ENCODE data around the gene DXO.
"Not testable (repeated sequence)": the region's sequence is repeated elsewhere in the genome, so short reads cannot be mapped to it uniquely, and the experiment has no call there.

The DXO gene

GRCh38 chr6:31996385-31996784, 24.4 kb upstream of the DXO start:
- not testable (repeated sequence) for H3F3A ChIP-seq (ENCODE audit: insufficient read depth); H3K9ac ChIP-seq (ENCODE audit: low read length); H3K9me2 ChIP-seq (replicated peaks; ENCODE audit: insufficient read depth, low read length); H2AFZ ChIP-seq (ENCODE audit: low read depth, low read length, severe bottlenecking); H3K36me3 ChIP-seq (ENCODE audit: low read length); H3K4me3 ChIP-seq (ENCODE audit: insufficient read depth, low read length, poor library complexity, severe bottlenecking); H3K27ac ChIP-seq (ENCODE audit: low read depth, low read length); H3K27me3 ChIP-seq (ENCODE audit: low read length); H3K4me2 ChIP-seq (ENCODE audit: low read depth, low read length, poor library complexity, severe bottlenecking); H3K9me3 ChIP-seq (ENCODE audit: insufficient read depth, low read length); H4K20me1 ChIP-seq (ENCODE audit: low read depth, low read length); H3K79me2 ChIP-seq (ENCODE audit: insufficient read depth, low read length)

GRCh38 chr6:31994421-31994820, 22.5 kb upstream of the DXO start:
- not testable (repeated sequence) for H3F3A ChIP-seq (ENCODE audit: insufficient read depth); H2AFZ ChIP-seq (ENCODE audit: low read depth, low read length, severe bottlenecking); H3K27me3 ChIP-seq (ENCODE audit: low read length); H3K36me3 ChIP-seq (ENCODE audit: low read length); H4K20me1 ChIP-seq (ENCODE audit: low read depth, low read length); H3K9me2 ChIP-seq (replicated peaks; ENCODE audit: insufficient read depth, low read length); H3K9me3 ChIP-seq (ENCODE audit: insufficient read depth, low read length); H3K4me3 ChIP-seq (ENCODE audit: insufficient read depth, low read length, poor library complexity, severe bottlenecking); H3K4me2 ChIP-seq (ENCODE audit: low read depth, low read length, poor library complexity, severe bottlenecking); H3K9ac ChIP-seq (ENCODE audit: low read length); H3K27ac ChIP-seq (ENCODE audit: low read depth, low read length); H3K79me2 ChIP-seq (ENCODE audit: insufficient read depth, low read length)

GRCh38 chr6:31989363-31989762, 17.4 kb upstream of the DXO start:
- not testable (repeated sequence) for H3K9ac ChIP-seq (ENCODE audit: low read length); H3F3A ChIP-seq (ENCODE audit: insufficient read depth); H3K4me3 ChIP-seq (ENCODE audit: insufficient read depth, low read length, poor library complexity, severe bottlenecking); H3K27me3 ChIP-seq (ENCODE audit: low read length); H3K79me2 ChIP-seq (ENCODE audit: insufficient read depth, low read length); H3K9me3 ChIP-seq (ENCODE audit: insufficient read depth, low read length); H3K4me2 ChIP-seq (ENCODE audit: low read depth, low read length, poor library complexity, severe bottlenecking); H3K36me3 ChIP-seq (ENCODE audit: low read length); H4K20me1 ChIP-seq (ENCODE audit: low read depth, low read length); H3K9me2 ChIP-seq (replicated peaks; ENCODE audit: insufficient read depth, low read length); H2AFZ ChIP-seq (ENCODE audit: low read depth, low read length, severe bottlenecking); H3K27ac ChIP-seq (ENCODE audit: low read depth, low read length)

- not testable (repeated sequence) for H2AFZ ChIP-seq (ENCODE audit: low read depth, low read length, severe bottlenecking); H3K79me2 ChIP-seq (ENCODE audit: insufficient read depth, low read length); H3K9me2 ChIP-seq (replicated peaks; ENCODE audit: insufficient read depth, low read length); H3K27ac ChIP-seq (ENCODE audit: low read depth, low read length); H3K27me3 ChIP-seq (ENCODE audit: low read length); H3K4me2 ChIP-seq (ENCODE audit: low read depth, low read length, poor library complexity, severe bottlenecking); H3F3A ChIP-seq (ENCODE audit: insufficient read depth); H3K9me3 ChIP-seq (ENCODE audit: insufficient read depth, low read length); H3K9ac ChIP-seq (ENCODE audit: low read length); H4K20me1 ChIP-seq (ENCODE audit: low read depth, low read length); H3K36me3 ChIP-seq (ENCODE audit: low read length); H3K4me3 ChIP-seq (ENCODE audit: insufficient read depth, low read length, poor library complexity, severe bottlenecking)
These were observed 9.8 kb upstream of the DXO start, which contains the start of gene C4A for GRCh38 chr6:31981744-31982143. C4A (plus strand) TSS chr6:31982057; CDS start chr6:31982108, 51 bp downstream.

GRCh38 chr6:31980998-31981397, 9.1 kb upstream of the DXO start:
- not testable (repeated sequence) for H2AFZ ChIP-seq (ENCODE audit: low read depth, low read length, severe bottlenecking); H3K79me2 ChIP-seq (ENCODE audit: insufficient read depth, low read length); H3K9me2 ChIP-seq (replicated peaks; ENCODE audit: insufficient read depth, low read length); H4K20me1 ChIP-seq (ENCODE audit: low read depth, low read length); H3K27me3 ChIP-seq (ENCODE audit: low read length); H3K36me3 ChIP-seq (ENCODE audit: low read length); H3K9me3 ChIP-seq (ENCODE audit: insufficient read depth, low read length); H3F3A ChIP-seq (ENCODE audit: insufficient read depth); H3K9ac ChIP-seq (ENCODE audit: low read length); H3K27ac ChIP-seq (ENCODE audit: low read depth, low read length); H3K4me2 ChIP-seq (ENCODE audit: low read depth, low read length, poor library complexity, severe bottlenecking); H3K4me3 ChIP-seq (ENCODE audit: insufficient read depth, low read length, poor library complexity, severe bottlenecking)

GRCh38 chr6:31980195-31980876, 8.4 kb upstream of the DXO start:
- H3F3A ChIP-seq (ENCODE audit: insufficient read depth); H3K79me2 ChIP-seq (ENCODE audit: insufficient read depth, low read length); H3K4me3 ChIP-seq (ENCODE audit: insufficient read depth, low read length, poor library complexity, severe bottlenecking); H3K36me3 ChIP-seq (ENCODE audit: low read length); H3K9me3 ChIP-seq (ENCODE audit: insufficient read depth, low read length); H3K4me2 ChIP-seq (ENCODE audit: low read depth, low read length, poor library complexity, severe bottlenecking); H4K20me1 ChIP-seq (ENCODE audit: low read depth, low read length); H3K9me2 ChIP-seq (replicated peaks; ENCODE audit: insufficient read depth, low read length); H3K27me3 ChIP-seq (ENCODE audit: low read length); H3K27ac ChIP-seq (ENCODE audit: low read depth, low read length); H2AFZ ChIP-seq (ENCODE audit: low read depth, low read length, severe bottlenecking); H3K9ac ChIP-seq (ENCODE audit: low read length): not testable (repeated sequence)

Data from SU-DHL-6 (cell line).